ENCODE results near the gene GIT1. TPM values are rescaled to one million over a fixed set of nuclear protein-coding genes. Genes with fewer than 3 reads are reported as not detected.

The GIT1 gene
- total and polyA plus RNA-seq, 2 donors (not counting 3 experiments of a cell fraction or from before 2014, with no cell fraction given), result 75.5 to 92.5 TPM

- TF ChIP-seq, protein P1, sequence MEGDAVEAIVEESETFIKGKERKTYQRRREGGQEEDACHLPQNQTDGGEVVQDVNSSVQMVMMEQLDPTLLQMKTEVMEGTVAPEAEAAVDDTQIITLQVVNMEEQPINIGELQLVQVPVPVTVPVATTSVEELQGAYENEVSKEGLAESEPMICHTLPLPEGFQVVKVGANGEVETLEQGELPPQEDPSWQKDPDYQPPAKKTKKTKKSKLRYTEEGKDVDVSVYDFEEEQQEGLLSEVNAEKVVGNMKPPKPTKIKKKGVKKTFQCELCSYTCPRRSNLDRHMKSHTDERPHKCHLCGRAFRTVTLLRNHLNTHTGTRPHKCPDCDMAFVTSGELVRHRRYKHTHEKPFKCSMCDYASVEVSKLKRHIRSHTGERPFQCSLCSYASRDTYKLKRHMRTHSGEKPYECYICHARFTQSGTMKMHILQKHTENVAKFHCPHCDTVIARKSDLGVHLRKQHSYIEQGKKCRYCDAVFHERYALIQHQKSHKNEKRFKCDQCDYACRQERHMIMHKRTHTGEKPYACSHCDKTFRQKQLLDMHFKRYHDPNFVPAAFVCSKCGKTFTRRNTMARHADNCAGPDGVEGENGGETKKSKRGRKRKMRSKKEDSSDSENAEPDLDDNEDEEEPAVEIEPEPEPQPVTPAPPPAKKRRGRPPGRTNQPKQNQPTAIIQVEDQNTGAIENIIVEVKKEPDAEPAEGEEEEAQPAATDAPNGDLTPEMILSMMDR (IDR thresholded peaks at IDR 0.05; ENCODE audit: extremely low read depth in 1 of 2, insufficient read depth in 1 of 2, low read depth in 1 of 2, low read length in 2 of 2), result no peak
- TF ChIP-seq GATA2 (IDR thresholded peaks at IDR 0.05; ENCODE audit: insufficient read depth, insufficient read length, low read depth, low read length), result no peak
- TF ChIP-seq EZH2 (IDR thresholded peaks at IDR 0.05; ENCODE audit: borderline replicate concordance, low read depth, low read length, severe bottlenecking), result no peak
- TF ChIP-seq POLR2A (IDR thresholded peaks at IDR 0.05; ENCODE audit: low read depth, low read length), result no peak
- TF ChIP-seq POLR2AphosphoS5 (IDR thresholded peaks at IDR 0.05; ENCODE audit: insufficient read depth, low read depth, low read length), result no peak
- TF ChIP-seq FOS (IDR thresholded peaks at IDR 0.05; ENCODE audit: borderline replicate concordance, insufficient read depth, low read length), result no peak
- no peak for TF ChIP-seq JUN (IDR thresholded peaks at IDR 0.05; ENCODE audit: borderline replicate concordance, insufficient read depth, insufficient read length, low read depth)
- no peak for TF ChIP-seq MAX (IDR thresholded peaks at IDR 0.05; ENCODE audit: insufficient read depth, insufficient read length)
- no peak for TF ChIP-seq MYC (IDR thresholded peaks at IDR 0.05; ENCODE audit: low read depth, low read length)
- H3K79me2 ChIP-seq (ENCODE audit: control insufficient read depth, insufficient read depth, low read length), result peaks cover 72% of the 10 kb centered on the region
- no peak overlapping the region for H3K4me3 ChIP-seq (replicated peaks in 1 of 3; ENCODE audit: insufficient read depth in 1 of 3, low read depth in 1 of 3, low read length in 3 of 3)
- POLR2A ChIA-PET, result no interaction called here
- no peaks in the 10 kb centered on the region for H4K20me1 ChIP-seq (replicated peaks; ENCODE audit: control insufficient read depth, extremely low read depth, insufficient read depth, low read length)
- H3K36me3 ChIP-seq (ENCODE audit: control insufficient read depth in 2 of 2, extremely low read depth in 1 of 2, insufficient read depth in 2 of 2, low read length in 2 of 2), result peaks cover 15 to 26% of the 10 kb centered on the region in 2 experiments
- FAIRE-seq (peak; percentile 12), DNase-seq (ENCODE audit: low read depth, low spot score) (no peak)
- H2AFZ ChIP-seq (ENCODE audit: low read depth, low read length), result no peak overlapping the region
- intact Hi-C loops (cut with micrococcal nuclease), result no loop called here
- peak overlapping the region; percentile 96 for H3K27ac ChIP-seq (ENCODE audit: insufficient read depth, low read depth, low read length)
- CTCF ChIA-PET, result interaction anchor here (4.3 to 9.4 kb wide), 2 partner anchors 9 to 33 kb away, joined by 113 to 152 read pairs; partner anchors contain the start of gene ANKRD13B
- BruUV-seq (replicated peaks), result no TSS peak
- no peaks in the 10 kb centered on the region for H3K9me1 ChIP-seq (replicated peaks; ENCODE audit: control insufficient read depth, extremely low read depth, insufficient read depth, low read length)
- H3K4me2 ChIP-seq (ENCODE audit: insufficient read depth, low read length), result no peak overlapping the region
- H3K4me1 ChIP-seq (ENCODE audit: control insufficient read depth, extremely low read depth, insufficient read depth, low read length), result peaks cover 45% of the 10 kb centered on the region
- no peaks in the 10 kb centered on the region for H3K27me3 ChIP-seq (ENCODE audit: control insufficient read depth in 2 of 2, insufficient read depth in 2 of 2, low read length in 2 of 2)
- H3K9me3 ChIP-seq (replicated peaks; ENCODE audit: control insufficient read depth, insufficient read depth, low read length), result no peaks in the 10 kb centered on the region
- dilution Hi-C loops (cut with MboI; ENCODE audit: extremely low pct_ligation_motif_present, low sequenced_read_pairs), result no loop called here
- H3K9ac ChIP-seq (replicated peaks; ENCODE audit: extremely low read depth, insufficient read depth, low read length), result no peak overlapping the region
Observed at GRCh38 chr17:29583324-29584248, 5.9 kb downstream of the GIT1 start.
